Fibroblast of villous mesenchyme (primary cell): Measurements from ENCODE around the gene OTOGL. TPM values are rescaled to one million over a fixed set of nuclear protein-coding genes. Genes with fewer than 3 reads are reported as not detected.

Experiments
- DNase-seq: peaks from one replicate; pipeline ENCODE4 v3.0.0-alpha.2; 2010; ENCODE audit warnings: low read depth
- H3K4me3 ChIP-seq: 2 replicates; pipeline ENCODE4 v1.5.1; 2011; ENCODE audit warnings: low read depth, mild to moderate bottlenecking, low read length
- CTCF ChIP-seq: IDR thresholded peaks from 2 replicates; pipeline ENCODE4 v1.5.1; 2012; ENCODE audit warnings: low read depth, mild to moderate bottlenecking, low read length; ENCODE audit not compliant: insufficient read depth
- total RNA-seq: library from RNA; depleted of rRNA; stranded (reverse); fragments of >200 nt; gene quantifications from 2 replicates; pipeline ENCODE4 v1.2.3, GENCODE V29; 2012

OTOGL gene
- total RNA-seq, 1 donor, result under 0.01 TPM

DNA sequence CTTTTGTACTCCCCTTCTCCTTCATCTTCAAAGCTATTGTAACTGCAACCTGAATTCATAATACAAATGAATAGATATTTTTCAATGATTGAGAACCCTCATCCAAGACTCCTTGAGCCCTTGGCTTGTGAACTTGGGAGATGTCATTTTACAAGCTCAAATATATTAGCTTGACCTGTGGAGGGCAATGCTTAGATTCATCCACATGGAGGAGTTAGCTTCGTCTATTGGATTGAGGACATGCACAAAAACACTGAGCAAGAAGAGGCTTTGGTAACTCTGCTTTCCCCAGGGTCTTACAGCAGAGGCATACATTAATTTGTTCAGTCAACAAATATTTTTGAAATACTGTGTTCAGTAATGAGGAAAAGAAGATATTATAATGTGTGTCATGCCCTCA, 101.1 kb downstream of the OTOGL start:
- no peak for TF ChIP-seq CTCF
- DNase-seq, result no peak
- no peak overlapping the region for H3K4me3 ChIP-seq

GRCh38 chr12:80201908-80202307, 102.6 kb downstream of the OTOGL start:
- no peak for DNase-seq
- no peak for TF ChIP-seq CTCF
- H3K4me3 ChIP-seq, result no peak overlapping the region

DNA sequence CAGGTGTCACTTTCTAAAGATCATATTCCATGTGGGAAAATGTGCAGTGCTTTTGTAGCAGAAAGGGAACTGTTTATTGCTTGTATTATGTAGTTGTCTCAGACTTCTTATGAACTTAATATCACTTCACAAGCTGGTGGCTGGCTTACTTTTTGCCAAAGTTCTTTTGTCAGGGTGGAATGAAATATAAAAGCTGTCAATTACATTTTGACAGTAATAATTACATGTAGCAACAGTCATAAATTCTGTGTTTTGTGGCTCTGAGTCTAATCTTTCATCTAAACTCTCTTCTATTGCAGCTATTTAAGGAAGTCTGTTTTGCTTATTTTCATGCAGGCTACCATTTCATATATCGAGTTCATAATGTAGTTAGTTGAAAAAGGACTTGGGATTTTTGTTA, 106.6 kb downstream of the OTOGL start:
- no peak overlapping the region for H3K4me3 ChIP-seq
- TF ChIP-seq CTCF, result no peak
- DNase-seq, result no peak

DNA sequence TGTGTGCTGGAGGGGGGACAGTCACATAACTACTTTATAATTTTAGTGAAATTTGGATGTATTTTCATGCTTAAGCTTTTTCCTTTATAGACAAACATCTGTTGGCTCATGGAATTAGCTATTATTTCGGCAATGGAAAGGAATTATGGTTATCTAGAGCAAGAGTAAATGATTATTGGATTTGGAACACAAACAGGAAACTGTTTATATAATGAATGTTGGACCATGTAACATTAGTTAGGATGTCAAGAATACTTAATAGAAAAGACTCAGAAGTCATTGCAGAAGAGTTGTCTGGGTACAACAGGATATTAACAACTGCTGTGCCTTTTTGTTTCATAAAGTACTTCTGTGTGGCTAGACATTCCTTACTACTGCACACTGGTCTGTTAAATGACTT, 108.7 kb downstream of the OTOGL start:
- H3K4me3 ChIP-seq, result no peak overlapping the region
- no peak for TF ChIP-seq CTCF
- no peak for DNase-seq

DNA sequence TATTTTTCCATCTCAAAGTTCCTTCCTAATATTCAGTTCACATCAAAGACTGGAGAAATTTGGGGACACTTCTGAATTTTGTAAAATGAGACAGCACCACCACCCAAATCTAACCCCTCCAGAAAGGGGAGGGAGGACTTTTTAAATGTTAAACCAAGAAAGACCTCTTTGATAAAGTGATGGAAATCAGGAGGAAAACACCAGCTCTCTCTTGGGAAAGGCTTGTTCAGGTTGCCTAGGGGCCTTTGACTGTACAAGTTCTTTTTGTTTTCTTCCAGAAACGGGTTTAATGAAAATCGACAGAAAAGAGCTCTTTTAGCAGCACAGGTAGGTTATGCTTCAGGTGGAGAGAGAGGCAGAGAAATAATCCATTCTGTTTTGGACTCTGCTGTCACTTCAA, 112.3 kb downstream of the OTOGL start:
- DNase-seq, result no peak
- H3K4me3 ChIP-seq, result no peak overlapping the region
- no peak for TF ChIP-seq CTCF

DNA sequence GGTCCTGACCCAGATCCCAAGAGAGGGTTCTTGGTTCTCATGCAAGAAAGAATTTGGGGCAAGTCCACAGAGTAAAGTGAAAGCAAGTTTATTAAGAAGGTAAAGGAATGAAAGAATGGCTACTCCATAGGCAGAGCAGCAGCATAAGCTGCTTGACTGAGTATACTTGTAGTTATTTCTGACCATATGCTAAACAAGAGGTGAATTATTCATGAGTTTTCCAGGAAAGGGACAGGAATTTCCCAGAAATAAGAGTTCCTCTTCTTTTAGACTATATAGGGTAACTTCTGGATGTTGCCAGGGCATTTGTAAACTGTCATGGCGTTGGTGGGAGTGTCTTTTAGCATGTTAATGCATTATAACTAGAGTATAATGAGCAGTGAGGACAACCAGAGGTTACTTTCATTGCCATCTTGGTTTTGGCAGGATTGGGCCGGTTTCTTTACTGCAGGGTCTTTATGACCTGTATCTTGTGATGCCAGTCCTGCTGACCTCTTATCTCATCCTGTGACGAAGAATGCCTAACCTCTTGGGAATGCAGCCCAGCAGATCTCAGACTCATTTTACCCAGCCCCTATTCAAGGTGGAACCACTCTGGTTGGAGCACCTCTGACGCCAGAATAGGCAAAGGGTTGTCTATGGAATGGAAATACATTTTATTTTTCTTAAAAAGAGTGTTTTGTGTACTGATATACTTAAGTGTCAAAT, 113.8 kb downstream of the OTOGL start:
- TF ChIP-seq CTCF, result no peak
- H3K4me3 ChIP-seq, result no peak overlapping the region
- no peak for DNase-seq

DNA sequence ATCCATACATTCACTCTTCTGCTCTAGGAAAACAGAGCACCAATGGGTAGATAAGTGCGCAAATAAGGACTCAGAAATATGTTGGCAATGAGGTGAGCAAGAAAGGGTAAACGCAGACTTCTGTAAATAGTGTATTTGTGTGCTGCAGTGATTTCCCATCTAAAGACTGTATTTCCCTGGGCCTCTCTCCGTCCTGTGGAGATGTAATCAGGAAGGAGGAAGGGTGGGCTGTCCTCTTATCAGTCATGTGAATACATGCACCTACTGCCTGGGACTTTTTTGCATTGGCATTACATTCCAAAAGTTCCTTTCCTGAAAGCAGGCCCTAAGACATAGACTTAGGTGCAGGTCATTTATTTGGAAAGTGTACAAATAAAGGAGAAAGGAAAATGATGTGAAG, 114.5 kb downstream of the OTOGL start:
- no peak for DNase-seq
- no peak for TF ChIP-seq CTCF
- H3K4me3 ChIP-seq, result no peak overlapping the region
